Lower leg skin (tissue), 3 donors: Measurements from ENCODE around the gene MAPK9.

Experiments
- POLR2A ChIP-seq, 2 donors: fragments of 450-650 bp; IDR thresholded peaks; one replicate each; pipeline ENCODE4 v1.6.1; 2016 to 2017; ENCODE audit warnings: antibody characterized with exemption in 2 of 2, mild to moderate bottlenecking in 1 of 2, moderate library complexity in 1 of 2
- TF ChIP-seq, protein P1 (sequence below), 3 donors: fragments of 450-650 bp; IDR thresholded peaks; one replicate each; pipeline ENCODE4 v1.5.1; 2016; ENCODE audit warnings: antibody characterized with exemption in 3 of 3, mild to moderate bottlenecking in 3 of 3, moderate library complexity in 2 of 3

DNA sequence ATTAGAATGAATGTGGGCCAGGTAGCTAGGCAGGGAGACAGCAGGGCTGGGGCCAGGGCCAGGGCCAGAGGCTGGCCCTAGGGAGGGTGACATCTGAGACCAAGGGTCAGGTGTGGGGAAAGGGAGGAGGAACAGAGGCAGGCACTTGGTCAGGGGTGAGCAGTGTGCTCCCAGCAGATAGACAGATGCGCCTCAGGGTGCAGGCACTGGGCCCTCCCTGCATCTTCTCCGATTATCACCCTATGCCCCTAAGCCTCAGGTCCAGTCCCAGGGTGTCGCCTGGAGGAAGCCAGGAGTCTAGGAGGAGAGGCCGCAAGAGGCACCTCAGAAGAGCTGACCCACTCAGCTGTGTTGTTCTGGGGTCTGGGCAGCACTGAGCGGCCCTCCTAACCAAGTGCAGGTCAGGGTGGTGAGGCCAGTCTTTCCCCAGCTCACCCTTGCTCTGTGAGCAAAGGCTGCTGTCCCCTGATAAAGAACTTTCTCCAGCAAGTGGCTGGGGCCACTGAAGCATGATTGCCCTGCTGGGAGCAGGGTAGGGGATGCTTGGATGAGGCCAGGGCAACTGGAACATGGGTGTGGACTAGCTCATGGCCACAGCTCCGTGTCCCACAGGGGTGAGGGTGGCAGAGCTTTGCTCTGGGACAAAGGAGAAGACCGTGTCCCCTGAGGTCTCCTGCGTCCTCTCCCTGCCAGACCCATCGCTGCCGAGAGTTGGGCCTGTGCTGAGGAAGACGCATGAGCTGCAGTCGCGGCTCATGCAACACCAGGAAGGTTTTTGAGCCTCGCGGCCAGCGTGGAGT lies 80.7 kb downstream of the MAPK9 start:
- TF ChIP-seq, protein P1, sequence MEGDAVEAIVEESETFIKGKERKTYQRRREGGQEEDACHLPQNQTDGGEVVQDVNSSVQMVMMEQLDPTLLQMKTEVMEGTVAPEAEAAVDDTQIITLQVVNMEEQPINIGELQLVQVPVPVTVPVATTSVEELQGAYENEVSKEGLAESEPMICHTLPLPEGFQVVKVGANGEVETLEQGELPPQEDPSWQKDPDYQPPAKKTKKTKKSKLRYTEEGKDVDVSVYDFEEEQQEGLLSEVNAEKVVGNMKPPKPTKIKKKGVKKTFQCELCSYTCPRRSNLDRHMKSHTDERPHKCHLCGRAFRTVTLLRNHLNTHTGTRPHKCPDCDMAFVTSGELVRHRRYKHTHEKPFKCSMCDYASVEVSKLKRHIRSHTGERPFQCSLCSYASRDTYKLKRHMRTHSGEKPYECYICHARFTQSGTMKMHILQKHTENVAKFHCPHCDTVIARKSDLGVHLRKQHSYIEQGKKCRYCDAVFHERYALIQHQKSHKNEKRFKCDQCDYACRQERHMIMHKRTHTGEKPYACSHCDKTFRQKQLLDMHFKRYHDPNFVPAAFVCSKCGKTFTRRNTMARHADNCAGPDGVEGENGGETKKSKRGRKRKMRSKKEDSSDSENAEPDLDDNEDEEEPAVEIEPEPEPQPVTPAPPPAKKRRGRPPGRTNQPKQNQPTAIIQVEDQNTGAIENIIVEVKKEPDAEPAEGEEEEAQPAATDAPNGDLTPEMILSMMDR (IDR thresholded peaks at IDR 0.05) = no peak
- no peak for TF ChIP-seq POLR2A (IDR thresholded peaks at IDR 0.05)
